NT2/D1 (cell line): ENCODE results near the gene ERC2.

Experiments
- DNase-seq: peaks from one replicate; pipeline ENCODE4 v3.0.0-alpha.2; 2011; ENCODE audit warnings: low read depth, low spot score
- H3K27me3 ChIP-seq: 2 replicates; pipeline ENCODE4 v1.6.0; 2011; ENCODE audit warnings: mild to moderate bottlenecking; ENCODE audit not compliant: insufficient read length, insufficient read depth
- H3K36me3 ChIP-seq: 2 replicates; pipeline ENCODE4 v1.6.1; 2011; ENCODE audit warnings: mild to moderate bottlenecking, low read length, mixed read lengths; ENCODE audit not compliant: insufficient read depth, insufficient read length
- H3K4me1 ChIP-seq: 2 replicates; pipeline ENCODE4 v1.5.1; 2011; ENCODE audit not compliant: insufficient read depth, insufficient read length
- H3K4me3 ChIP-seq: 2 replicates; pipeline ENCODE4 v1.5.1; 2011; ENCODE audit warnings: low read depth; ENCODE audit not compliant: insufficient read length
- H3K9ac ChIP-seq: 2 replicates; pipeline ENCODE4 v1.6.0; 2011; ENCODE audit warnings: low read depth; ENCODE audit not compliant: insufficient read length
- H3K9me3 ChIP-seq: 2 replicates; pipeline ENCODE4 v1.5.1; 2011; ENCODE audit warnings: mild to moderate bottlenecking, low read length; ENCODE audit not compliant: insufficient read depth
- SUZ12 ChIP-seq: IDR thresholded peaks from 2 replicates; pipeline ENCODE4 v1.6.1; 2011; ENCODE audit not compliant: insufficient read length, insufficient read depth; ENCODE audit errors: extremely low read depth
- YY1 ChIP-seq: IDR thresholded peaks from 2 replicates; pipeline ENCODE4 v1.6.1; 2011; ENCODE audit not compliant: insufficient read length, insufficient read depth
- ZNF274 ChIP-seq: IDR thresholded peaks from 2 replicates; pipeline ENCODE4 v1.6.1; 2011; ENCODE audit warnings: mild to moderate bottlenecking, low read depth, low read length

ERC2 gene

GRCh38 chr3:56135941-56136340 is 332.3 kb downstream of the ERC2 start:
- Histone ChIP-seq H3K4me3 (no peak overlapping the region), H3K9ac (no peak overlapping the region), H3K27me3 (no peaks in the 10 kb centered on the region), H3K36me3 (no peaks in the 10 kb centered on the region), H3K9me3 (no peaks in the 10 kb centered on the region), H3K4me1 (no peaks in the 10 kb centered on the region)
- DNase-seq: no peak
- TF ChIP-seq SUZ12 (no peak), ZNF274 (no peak), YY1 (no peak)

GRCh38 chr3:56133423-56133822 is 334.8 kb downstream of the ERC2 start:
- Histone ChIP-seq H3K4me1 (no peaks in the 10 kb centered on the region), H3K36me3 (no peaks in the 10 kb centered on the region), H3K9me3 (peaks cover 3% of the 10 kb centered on the region; the same call in 1 of the 2 replicates), H3K9ac (no peak overlapping the region), H3K4me3 (no peak overlapping the region), H3K27me3 (no peaks in the 10 kb centered on the region)
- TF ChIP-seq SUZ12 (no peak), ZNF274 (no peak), YY1 (no peak)
- no peak for DNase-seq

GRCh38 chr3:56132762-56133161 is 335.5 kb downstream of the ERC2 start:
- H3K36me3 ChIP-seq: no peaks in the 10 kb centered on the region
- TF ChIP-seq SUZ12 (no peak), ZNF274 (no peak), YY1 (no peak)
- no peak overlapping the region for H3K9ac ChIP-seq
- no peak for DNase-seq
- peaks cover 6% of the 10 kb centered on the region; the same call in 1 of the 2 replicates for H3K9me3 ChIP-seq
- no peaks in the 10 kb centered on the region for H3K27me3 ChIP-seq
- no peak overlapping the region for H3K4me3 ChIP-seq
- H3K4me1 ChIP-seq: no peaks in the 10 kb centered on the region

- H3K9me3 ChIP-seq: peaks cover 8% of the 10 kb centered on the region; the same call in 1 of the 2 replicates
- no peak overlapping the region for H3K4me3 ChIP-seq
- no peak for TF ChIP-seq YY1
- no peak for TF ChIP-seq SUZ12
- TF ChIP-seq ZNF274: no peak
- peak; percentile 49 for DNase-seq
- H3K9ac ChIP-seq: no peak overlapping the region
- no peaks in the 10 kb centered on the region for H3K36me3 ChIP-seq
- H3K27me3 ChIP-seq: no peaks in the 10 kb centered on the region
- H3K4me1 ChIP-seq: no peaks in the 10 kb centered on the region
These were observed 336.2 kb downstream of the ERC2 start for GRCh38 chr3:56131974-56132590.

DNA sequence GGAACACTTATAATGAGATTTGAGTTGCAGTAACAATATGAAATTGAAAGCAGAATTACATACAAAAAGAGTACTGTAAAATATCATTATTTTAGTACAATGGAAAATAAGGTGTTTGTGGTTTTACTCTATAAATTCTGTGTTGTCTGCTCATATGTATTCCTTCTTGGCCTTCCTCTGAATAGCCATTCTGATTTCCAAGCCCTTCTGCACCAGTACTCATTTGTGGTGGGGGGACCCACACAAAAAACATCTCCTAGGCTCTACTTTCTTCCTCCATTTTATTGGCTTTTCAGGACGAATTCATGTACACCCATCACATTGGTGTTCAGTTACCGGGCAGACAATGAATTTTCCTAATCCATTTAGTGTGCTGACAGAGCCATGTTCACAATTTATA is 338.2 kb downstream of the ERC2 start:
- no peak for TF ChIP-seq SUZ12
- TF ChIP-seq YY1: no peak
- no peak for TF ChIP-seq ZNF274
- DNase-seq: no peak
- Histone ChIP-seq H3K27me3 (no peaks in the 10 kb centered on the region), H3K9ac (no peak overlapping the region), H3K9me3 (peaks cover 8% of the 10 kb centered on the region; the same call in 1 of the 2 replicates), H3K4me1 (no peaks in the 10 kb centered on the region), H3K36me3 (no peaks in the 10 kb centered on the region), H3K4me3 (no peak overlapping the region)

- Histone ChIP-seq H3K27me3 (no peaks in the 10 kb centered on the region), H3K4me3 (no peak overlapping the region), H3K36me3 (no peaks in the 10 kb centered on the region), H3K9me3 (peaks cover 25% of the 10 kb centered on the region; the same call in 1 of the 2 replicates), H3K4me1 (no peaks in the 10 kb centered on the region), H3K9ac (no peak overlapping the region)
- no peak for TF ChIP-seq ZNF274
- TF ChIP-seq YY1: no peak
- no peak for TF ChIP-seq SUZ12
- no peak for DNase-seq
These were observed 341.6 kb downstream of the ERC2 start for GRCh38 chr3:56126632-56127031.

DNA sequence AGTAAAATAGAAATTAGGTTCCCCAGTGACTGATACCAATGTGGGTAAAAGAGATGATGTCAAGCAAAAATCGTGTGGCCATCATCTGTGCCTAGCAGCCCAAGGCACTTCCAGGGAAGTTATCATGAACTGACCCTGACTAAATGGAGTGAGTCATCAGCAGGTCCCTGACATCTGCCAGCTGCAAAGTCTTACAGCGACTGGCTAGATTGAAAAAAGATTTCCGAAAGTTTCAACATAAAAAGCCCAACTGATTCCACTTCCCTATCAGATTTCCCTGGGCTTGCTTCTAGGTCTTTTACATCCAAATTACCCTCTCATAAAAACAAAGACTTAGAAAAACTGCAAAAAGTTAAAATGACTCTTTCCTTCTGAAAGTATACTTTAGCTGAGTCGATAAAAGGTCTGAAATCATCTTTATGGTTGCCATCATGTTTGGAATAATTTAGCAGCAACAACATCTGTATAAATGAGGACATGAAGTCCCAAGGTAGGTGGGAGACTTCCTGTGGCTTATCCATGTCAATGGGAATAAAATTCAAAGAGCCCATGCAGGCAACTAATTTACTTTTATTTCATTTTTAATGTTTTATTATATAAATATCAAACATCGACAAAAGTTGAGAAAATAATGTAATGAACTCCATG is 342.8 kb downstream of the ERC2 start:
- TF ChIP-seq ZNF274: no peak
- TF ChIP-seq SUZ12: no peak
- TF ChIP-seq YY1: no peak
- Histone ChIP-seq H3K27me3 (no peaks in the 10 kb centered on the region), H3K9ac (no peak overlapping the region), H3K4me3 (no peak overlapping the region), H3K9me3 (peaks cover 29% of the 10 kb centered on the region; the same call in 1 of the 2 replicates), H3K4me1 (no peaks in the 10 kb centered on the region), H3K36me3 (no peaks in the 10 kb centered on the region)
- no peak for DNase-seq
